OCI-M2 (cell line): ENCODE measurements around the gene KLHL12.
"Not testable (repeated sequence)": the region's sequence is repeated elsewhere in the genome, so short reads cannot be mapped to it uniquely, and the experiment has no call there.

Experiments used
- DNase-seq: peaks from one replicate; lab custom pipeline; 2025; ENCODE audit not compliant: unreplicated experiment; lab: John Stamatoyannopoulos, UW

The KLHL12 gene

GRCh38 chr1:202952099-202952498 lies 25.1 kb upstream of the KLHL12 start:
- DNase-seq, result no peak

DNA sequence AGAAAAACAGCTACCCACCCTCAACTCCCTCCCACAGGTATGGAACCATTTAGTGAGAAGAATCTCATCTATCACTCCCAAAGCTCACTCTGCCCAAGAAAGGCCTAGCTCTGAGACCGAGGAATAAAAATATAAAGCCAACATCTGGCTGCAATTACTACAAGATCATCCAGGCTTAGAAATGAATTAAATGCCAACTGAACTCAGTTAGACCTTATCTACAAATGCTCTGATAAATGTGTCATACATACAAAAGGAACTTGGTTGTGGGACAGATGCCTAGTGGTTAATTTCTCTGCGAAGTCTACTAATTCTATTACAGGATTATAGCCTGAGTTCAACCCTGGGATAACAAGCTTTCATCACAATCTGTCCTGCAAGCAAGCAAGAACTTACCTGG lies 24.4 kb upstream of the KLHL12 start:
- DNase-seq, result no peak

DNA sequence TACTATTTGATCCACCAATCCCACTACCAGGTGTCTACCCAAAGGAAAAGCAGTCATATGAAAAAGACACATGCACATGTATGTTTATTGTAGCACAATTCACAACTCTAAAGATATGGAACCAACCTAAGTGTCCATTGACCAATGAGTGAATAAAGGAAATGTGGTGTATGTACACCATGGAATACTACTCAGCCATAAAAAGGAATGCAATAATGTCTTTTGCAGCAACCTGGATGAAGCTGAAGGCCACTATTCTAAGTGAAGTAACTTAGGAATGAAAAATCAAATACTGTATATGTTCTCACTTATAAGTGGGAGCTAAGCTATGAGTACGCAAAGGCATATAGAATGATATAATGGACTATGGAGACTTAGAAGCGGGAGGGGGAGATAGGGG lies 18.4 kb upstream of the KLHL12 start:
- no peak for DNase-seq

GRCh38 chr1:202944438-202944921 lies 17.4 kb upstream of the KLHL12 start:
- peak; percentile 44 for DNase-seq

GRCh38 chr1:202942426-202942825 lies 15.4 kb upstream of the KLHL12 start:
- DNase-seq, result no peak

- DNase-seq, result no peak
Observed at GRCh38 chr1:202941372-202941771, 14.3 kb upstream of the KLHL12 start.

DNA sequence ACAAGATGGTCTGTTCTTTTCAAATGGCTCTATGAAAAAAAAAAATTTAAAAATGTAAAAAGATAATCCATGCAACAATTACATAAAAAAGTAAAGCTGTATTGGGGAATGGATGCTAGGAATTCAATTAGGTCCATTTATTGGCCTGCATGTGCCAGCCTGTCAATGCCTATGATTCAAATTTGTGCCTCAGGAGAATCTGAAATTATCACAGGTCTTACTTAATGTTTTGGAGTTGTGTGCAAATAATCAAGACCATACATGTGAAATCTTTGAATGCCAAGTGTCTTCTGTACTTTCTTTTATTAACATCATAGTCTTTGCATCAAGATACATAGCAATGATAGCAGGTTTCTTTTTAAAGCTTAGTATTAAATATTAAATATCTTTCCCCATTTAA lies 13.5 kb upstream of the KLHL12 start:
- DNase-seq, result no peak

- DNase-seq, result no peak
Observed at GRCh38 chr1:202938287-202938925, 11.4 kb upstream of the KLHL12 start.

DNA sequence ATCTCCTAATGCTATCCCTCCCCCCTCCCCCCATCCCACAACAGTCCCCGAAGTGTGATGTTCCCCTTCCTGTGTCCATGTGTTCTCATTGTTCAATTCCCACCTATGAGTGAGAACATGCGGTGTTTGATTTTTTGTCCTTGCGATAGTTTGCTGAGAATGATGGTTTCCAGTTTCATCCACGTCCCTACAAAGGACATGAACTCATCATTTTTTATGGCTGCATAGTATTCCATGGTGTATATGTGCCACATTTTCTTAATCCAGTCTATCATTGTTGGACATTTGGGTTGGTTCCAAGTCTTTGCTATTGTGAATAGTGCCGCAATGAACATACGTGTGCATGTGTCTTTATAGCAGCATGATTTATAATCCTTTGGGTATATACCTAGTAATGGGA lies 9.4 kb upstream of the KLHL12 start:
- DNase-seq, result not testable (repeated sequence)

- DNase-seq, result no peak
Observed at GRCh38 chr1:202935844-202936243, 8.8 kb upstream of the KLHL12 start.

GRCh38 chr1:202934755-202935154 lies 7.7 kb upstream of the KLHL12 start:
- DNase-seq, result no peak

GRCh38 chr1:202932476-202932875 lies 5.4 kb upstream of the KLHL12 start:
- no peak for DNase-seq

DNA sequence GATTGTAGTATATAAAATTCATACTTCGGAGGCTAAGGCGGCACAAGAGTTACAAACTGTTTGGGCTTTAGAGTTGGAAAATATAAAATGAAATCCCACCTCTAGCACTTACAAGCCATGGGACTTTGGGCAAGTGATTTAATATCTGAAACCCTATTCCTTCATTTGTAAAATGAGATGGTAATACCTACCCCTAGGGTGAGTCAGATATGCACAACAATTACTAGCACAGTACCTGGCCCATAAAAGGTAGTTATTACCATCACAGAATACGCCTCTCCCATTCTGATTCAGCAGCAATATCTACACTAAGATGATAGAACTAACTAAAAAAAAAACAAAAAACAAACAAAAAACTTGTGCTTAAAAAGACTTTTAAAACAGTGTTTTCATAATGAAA lies 3.5 kb downstream of the KLHL12 start:
- no peak for DNase-seq

- no peak for DNase-seq
Observed at GRCh38 chr1:202919615-202920014, 7.4 kb downstream of the KLHL12 start.

GRCh38 chr1:202915146-202915545 lies 11.9 kb downstream of the KLHL12 start:
- DNase-seq, result no peak

DNA sequence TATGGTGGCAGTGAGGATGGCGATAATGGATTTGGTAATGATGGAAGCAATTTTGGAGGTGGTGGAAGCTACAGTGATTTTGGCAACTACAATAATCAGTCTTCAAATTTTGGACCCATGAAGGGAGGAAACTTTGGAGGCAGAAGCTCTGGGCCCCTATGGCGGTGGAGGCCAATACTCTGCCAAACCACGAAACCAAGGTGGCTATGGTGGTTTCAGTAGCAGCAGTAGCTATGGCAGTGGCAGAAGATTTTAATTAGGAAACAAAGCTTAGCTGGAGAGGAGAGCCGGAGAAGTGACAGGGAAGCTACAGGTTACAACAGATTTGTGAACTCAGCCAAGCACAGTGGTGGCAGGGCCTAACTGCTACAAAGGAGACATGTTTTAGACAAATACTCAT lies 14.6 kb downstream of the KLHL12 start:
- DNase-seq, result not testable (repeated sequence)

GRCh38 chr1:202909494-202909893 lies 17.5 kb downstream of the KLHL12 start:
- DNase-seq, result no peak

DNA sequence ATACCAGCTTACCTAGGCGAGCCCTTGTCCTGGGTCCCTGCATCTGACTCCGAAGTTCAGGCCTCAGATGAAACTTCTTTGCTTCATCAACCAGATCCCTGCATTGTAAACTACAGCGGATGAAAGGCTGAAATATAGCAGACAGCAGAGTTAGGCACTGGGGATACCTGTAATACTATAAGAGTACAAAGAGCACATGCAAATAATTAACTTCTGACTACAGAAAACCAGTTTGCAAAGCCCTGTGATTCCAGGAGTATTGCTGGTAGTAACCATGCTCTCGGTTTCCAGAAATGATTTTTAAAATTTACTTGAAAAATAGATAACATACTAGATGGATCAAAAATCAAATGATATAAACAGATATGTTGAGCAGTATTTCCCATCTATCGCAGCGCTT lies 18.0 kb downstream of the KLHL12 start:
- DNase-seq, result no peak

DNA sequence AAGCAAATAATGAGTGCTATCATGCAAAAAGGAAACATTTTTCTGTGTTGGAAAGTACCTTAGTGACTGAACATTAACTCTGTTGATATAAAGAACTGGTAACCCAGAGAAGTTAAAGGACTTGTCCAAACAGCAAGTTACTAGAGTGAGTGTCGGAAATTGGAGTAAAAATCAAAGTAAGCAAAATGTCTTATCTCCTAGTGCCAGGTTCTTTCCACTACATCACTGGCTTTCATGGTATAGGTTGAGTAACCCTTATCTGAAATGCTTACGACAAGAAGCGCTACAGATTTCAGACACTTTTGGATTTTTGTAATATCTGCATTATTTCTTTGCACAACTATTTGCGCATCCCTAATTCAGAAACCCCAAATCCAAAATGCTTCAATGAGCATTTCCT lies 21.7 kb downstream of the KLHL12 start:
- DNase-seq, result no peak

GRCh38 chr1:202903808-202904207 lies 23.2 kb downstream of the KLHL12 start:
- DNase-seq, result not testable (repeated sequence)

DNA sequence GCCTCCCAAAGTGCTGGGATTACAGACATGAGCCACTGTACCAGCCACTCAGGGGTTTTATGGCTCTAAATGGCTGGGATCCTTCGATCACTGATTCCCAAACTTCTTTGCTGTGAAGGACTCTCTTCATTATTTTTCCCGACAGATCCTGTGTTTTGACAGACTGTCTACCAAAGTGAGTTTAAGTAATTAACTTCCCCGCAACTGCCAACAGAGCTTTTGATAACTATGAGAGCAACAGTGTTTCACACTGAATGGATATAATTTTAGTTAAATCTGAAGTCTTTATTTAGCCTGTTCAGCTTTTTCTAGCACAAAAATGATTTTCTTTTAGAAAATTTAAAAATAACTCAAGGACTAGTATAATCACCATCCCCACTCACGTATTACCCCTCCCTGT lies 25.5 kb downstream of the KLHL12 start:
- no peak for DNase-seq

GRCh38 chr1:202892501-202892900 lies 34.5 kb downstream of the KLHL12 start:
- no peak for DNase-seq

GRCh38 chr1:202890392-202890791 lies 36.6 kb downstream of the KLHL12 start:
- no peak for DNase-seq
